ENCODE data around the gene CA7. TPM values are rescaled to one million over a fixed set of nuclear protein-coding genes. Genes with fewer than 3 reads are reported as not detected.

Gene CA7
- total and polyA plus RNA-seq, 2 donors (not counting 1 experiment from before 2014, with no cell fraction given): not detected

GRCh38 chr16:66848172-66848571 lies 4.0 kb downstream of the CA7 start:
- Histone ChIP-seq H3K9ac (ENCODE audit: insufficient read depth, low read length) (no peak overlapping the region), H3K9me3 (ENCODE audit: control insufficient read depth, insufficient read depth, low read depth, low read length) (no peaks in the 10 kb centered on the region), H3K79me2 (ENCODE audit: control insufficient read depth, insufficient read depth, low read length) (no peaks in the 10 kb centered on the region), H3K36me3 (ENCODE audit: control insufficient read depth, insufficient read depth, low read length) (no peaks in the 10 kb centered on the region), H3K4me2 (ENCODE audit: extremely low read depth, insufficient read depth, low read length) (no peak overlapping the region), H3K4me3 (replicated peaks in 1 of 4; ENCODE audit: control extremely low read depth in 1 of 4, insufficient read depth in 1 of 4, low read depth in 3 of 4, low read length in 4 of 4) (no peak overlapping the region), H3K27me3 (ENCODE audit: control insufficient read depth, insufficient read depth, low read length) (peaks cover 42% of the 10 kb centered on the region), H3K27ac (ENCODE audit: insufficient read depth, low read length) (no peak overlapping the region), H3K4me1 (ENCODE audit: control insufficient read depth, extremely low read depth, insufficient read depth, low read length) (no peaks in the 10 kb centered on the region), H4K20me1 (ENCODE audit: control insufficient read depth, extremely low read depth, insufficient read depth, low read length) (no peaks in the 10 kb centered on the region), H2AFZ (ENCODE audit: low read length) (no peak overlapping the region)
- no peak for TF ChIP-seq EZH2 (IDR thresholded peaks at IDR 0.05; ENCODE audit: low read length, missing control alignments)
- TF ChIP-seq CTCF (conservative IDR thresholded peaks at IDR 0.05 in 1 of 2, IDR thresholded peaks at IDR 0.05 in 1 of 2; ENCODE audit: low read depth in 1 of 2, low read length in 2 of 2): no peak
- no peak for DNase-seq (ENCODE audit: low read depth in 2 of 2)

DNA sequence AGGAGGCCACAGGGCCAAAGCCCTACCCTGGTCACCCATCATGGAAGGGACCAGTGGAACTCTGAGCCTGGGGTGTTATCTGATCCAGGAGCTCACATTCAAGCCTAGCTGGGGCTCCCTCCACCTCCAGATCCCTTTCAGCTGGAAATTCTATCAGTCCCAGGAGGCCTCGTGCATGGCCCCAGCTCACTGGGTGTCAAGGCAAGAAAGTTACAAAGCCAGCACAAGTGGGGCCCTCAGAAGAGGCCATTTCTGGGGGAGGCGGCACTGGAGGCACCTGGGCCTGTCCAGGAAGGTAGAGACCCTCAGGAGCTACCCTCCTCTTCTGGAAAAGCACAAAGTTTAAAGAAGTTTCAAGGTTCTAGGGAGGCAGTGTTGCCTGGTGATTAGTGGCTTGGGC lies 4.8 kb downstream of the CA7 start:
- H3K9me3 ChIP-seq (ENCODE audit: control insufficient read depth, insufficient read depth, low read depth, low read length): no peaks in the 10 kb centered on the region
- H3K4me2 ChIP-seq (ENCODE audit: extremely low read depth, insufficient read depth, low read length): no peak overlapping the region
- peaks cover 34% of the 10 kb centered on the region for H3K27me3 ChIP-seq (ENCODE audit: control insufficient read depth, insufficient read depth, low read length)
- DNase-seq (ENCODE audit: low read depth in 2 of 2): no peak
- H2AFZ ChIP-seq (ENCODE audit: low read length): no peak overlapping the region
- H3K36me3 ChIP-seq (ENCODE audit: control insufficient read depth, insufficient read depth, low read length): no peaks in the 10 kb centered on the region
- H3K9ac ChIP-seq (ENCODE audit: insufficient read depth, low read length): no peak overlapping the region
- H3K27ac ChIP-seq (ENCODE audit: insufficient read depth, low read length): no peak overlapping the region
- TF ChIP-seq CTCF (conservative IDR thresholded peaks at IDR 0.05 in 1 of 2, IDR thresholded peaks at IDR 0.05 in 1 of 2; ENCODE audit: low read depth in 1 of 2, low read length in 2 of 2): no peak
- no peak for TF ChIP-seq EZH2 (IDR thresholded peaks at IDR 0.05; ENCODE audit: low read length, missing control alignments)
- no peaks in the 10 kb centered on the region for H4K20me1 ChIP-seq (ENCODE audit: control insufficient read depth, extremely low read depth, insufficient read depth, low read length)
- H3K4me1 ChIP-seq (ENCODE audit: control insufficient read depth, extremely low read depth, insufficient read depth, low read length): no peaks in the 10 kb centered on the region
- no peaks in the 10 kb centered on the region for H3K79me2 ChIP-seq (ENCODE audit: control insufficient read depth, insufficient read depth, low read length)
- H3K4me3 ChIP-seq (replicated peaks in 1 of 4; ENCODE audit: control extremely low read depth in 1 of 4, insufficient read depth in 1 of 4, low read depth in 3 of 4, low read length in 4 of 4): no peak overlapping the region

DNA sequence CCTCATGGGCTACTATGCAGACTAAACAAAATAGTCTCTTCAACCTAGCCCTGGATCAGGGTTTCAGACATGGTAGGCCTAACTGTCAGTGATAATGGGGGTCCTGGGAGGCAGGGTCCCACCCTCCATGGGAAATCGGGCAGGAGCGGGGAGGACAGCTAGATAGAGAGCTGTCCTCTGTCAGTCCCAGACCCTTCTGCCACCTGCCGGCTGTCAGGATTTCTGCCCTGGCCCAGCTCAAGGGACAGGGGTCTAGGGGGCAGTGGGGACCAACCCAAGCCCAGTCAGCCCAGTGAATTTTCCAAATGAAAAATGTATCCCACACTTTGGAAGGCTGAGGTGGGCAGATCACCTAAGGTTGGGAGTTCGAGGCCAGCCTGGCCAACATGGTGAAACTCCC lies 5.3 kb downstream of the CA7 start:
- no peaks in the 10 kb centered on the region for H3K4me1 ChIP-seq (ENCODE audit: control insufficient read depth, extremely low read depth, insufficient read depth, low read length)
- no peak overlapping the region for H2AFZ ChIP-seq (ENCODE audit: low read length)
- H3K27me3 ChIP-seq (ENCODE audit: control insufficient read depth, insufficient read depth, low read length): peaks cover 30% of the 10 kb centered on the region
- no peaks in the 10 kb centered on the region for H3K9me3 ChIP-seq (ENCODE audit: control insufficient read depth, insufficient read depth, low read depth, low read length)
- no peaks in the 10 kb centered on the region for H3K36me3 ChIP-seq (ENCODE audit: control insufficient read depth, insufficient read depth, low read length)
- TF ChIP-seq CTCF (conservative IDR thresholded peaks at IDR 0.05 in 1 of 2, IDR thresholded peaks at IDR 0.05 in 1 of 2; ENCODE audit: low read depth in 1 of 2, low read length in 2 of 2) (no peak), EZH2 (IDR thresholded peaks at IDR 0.05; ENCODE audit: low read length, missing control alignments) (no peak)
- H3K9ac ChIP-seq (ENCODE audit: insufficient read depth, low read length): no peak overlapping the region
- H4K20me1 ChIP-seq (ENCODE audit: control insufficient read depth, extremely low read depth, insufficient read depth, low read length): no peaks in the 10 kb centered on the region
- no peak overlapping the region for H3K4me3 ChIP-seq (replicated peaks in 1 of 4; ENCODE audit: control extremely low read depth in 1 of 4, insufficient read depth in 1 of 4, low read depth in 3 of 4, low read length in 4 of 4)
- no peak overlapping the region for H3K27ac ChIP-seq (ENCODE audit: insufficient read depth, low read length)
- no peak for DNase-seq (ENCODE audit: low read depth in 2 of 2)
- H3K79me2 ChIP-seq (ENCODE audit: control insufficient read depth, insufficient read depth, low read length): no peaks in the 10 kb centered on the region
- no peak overlapping the region for H3K4me2 ChIP-seq (ENCODE audit: extremely low read depth, insufficient read depth, low read length)

Measured in fibroblast of lung (primary cell).